HCT116 (cell line): ENCODE measurements around the gene SPOP.

Experiments used
- CTCF ChIP-seq, 3 experiments: fragments of 200-600 bp in 1 of 3; sonication (generic) in 1 of 3; IDR thresholded peaks in 2 of 3; conservative IDR thresholded peaks in 1 of 3; 2 replicates each; pipeline ENCODE4 v1.5.1; 2012 to 2017; ENCODE audit warnings: low read depth in 2 of 3, low read length in 2 of 3, antibody characterized with exemption in 1 of 3, borderline replicate concordance in 1 of 3, control low read depth in 1 of 3, mild to moderate bottlenecking in 1 of 3, mixed read lengths in 1 of 3, mixed run types in 1 of 3, moderate library complexity in 1 of 3; ENCODE audit not compliant: insufficient read depth in 1 of 3
- EGR1 ChIP-seq: IDR thresholded peaks from 2 replicates; pipeline ENCODE4 v1.6.1; 2012; ENCODE audit warnings: low read depth
- EZH2 ChIP-seq: fragments of 200-600 bp; sonication (generic); IDR thresholded peaks from 2 replicates; pipeline ENCODE4 v1.6.1; 2017; ENCODE audit warnings: antibody characterized with exemption, mixed run types
- JUND ChIP-seq: IDR thresholded peaks from 2 replicates; pipeline ENCODE4 v1.6.1; 2012
- POLR2A ChIP-seq: IDR thresholded peaks from 2 replicates; pipeline ENCODE4 v1.7.0; 2011; ENCODE audit warnings: borderline replicate concordance; ENCODE audit not compliant: insufficient read depth, insufficient read length; ENCODE audit errors: extremely low read depth
- REST ChIP-seq: IDR thresholded peaks from 2 replicates; pipeline ENCODE4 v1.6.1; 2012; ENCODE audit warnings: low read depth
- YY1 ChIP-seq: IDR thresholded peaks from 2 replicates; pipeline ENCODE4 v1.6.1; 2011; ENCODE audit warnings: low read length, low read depth, moderate library complexity, mild to moderate bottlenecking; ENCODE audit not compliant: insufficient replicate concordance; ENCODE audit errors: extremely low read depth
- ZFX ChIP-seq: fragments of 450-650 bp; IDR thresholded peaks from 2 replicates; pipeline ENCODE4 v1.6.1; 2017
- ZNF274 ChIP-seq: fragments of 200-500 bp; sonication (Bioruptor generic); IDR thresholded peaks from 2 replicates; pipeline ENCODE4 v1.6.1; 2014; ENCODE audit warnings: mild to moderate bottlenecking, low read depth, low read length, inconsistent platforms

- no peak for TF ChIP-seq POLR2A
- TF ChIP-seq CTCF (IDR thresholded peaks at IDR 0.05 in 2 of 3, conservative IDR thresholded peaks at IDR 0.05 in 1 of 3; ENCODE audit: borderline replicate concordance in 1 of 3, insufficient read depth in 1 of 3, low read depth in 2 of 3, low read length in 2 of 3) = no peak
- no peak for TF ChIP-seq EGR1
- no peak for TF ChIP-seq ZFX
- no peak for TF ChIP-seq YY1
- no peak for TF ChIP-seq JUND
- no peak for TF ChIP-seq ZNF274
- TF ChIP-seq REST = no peak
- no peak for TF ChIP-seq EZH2
Measured at GRCh38 chr17:49691677-49692191, 13.8 kb upstream of the SPOP start.
